Neuronal stem cell (in vitro differentiated cells): ENCODE results near the gene CD83.

ENCODE experiments used
- DNase-seq: peaks from one replicate; pipeline ENCODE4 v3.0.0-alpha.2; 2013; ENCODE audit warnings: low spot score
- H2AFZ ChIP-seq: one replicate; pipeline ENCODE4 v1.6.1; 2013; ENCODE audit warnings: mild to moderate bottlenecking, low read length, inconsistent platforms
- H2AK5ac ChIP-seq: 2 replicates; pipeline ENCODE4 v1.6.1; 2013; ENCODE audit warnings: low read depth, mild to moderate bottlenecking, inconsistent platforms, low read length, moderate library complexity, mixed read lengths
- H2BK120ac ChIP-seq: 2 replicates; pipeline ENCODE4 v1.6.1; 2013; ENCODE audit warnings: low read depth, mild to moderate bottlenecking, inconsistent platforms, low read length, moderate library complexity, mixed read lengths
- H2BK12ac ChIP-seq: one replicate; pipeline ENCODE4 v1.6.1; 2013; ENCODE audit warnings: low read length, inconsistent platforms
- H2BK15ac ChIP-seq: 2 replicates; pipeline ENCODE4 v1.6.1; 2013; ENCODE audit warnings: mild to moderate bottlenecking, low read length, inconsistent platforms, mixed read lengths
- H2BK5ac ChIP-seq: one replicate; pipeline ENCODE4 v1.6.1; 2013; ENCODE audit warnings: inconsistent platforms, mild to moderate bottlenecking, low read length, moderate library complexity
- H3K14ac ChIP-seq: one replicate; pipeline ENCODE4 v1.6.1; 2013; ENCODE audit warnings: low read length, inconsistent platforms
- H3K18ac ChIP-seq: 2 replicates; pipeline ENCODE4 v1.6.1; 2013; ENCODE audit warnings: low read length, inconsistent platforms
- H3K23ac ChIP-seq: 2 replicates; pipeline ENCODE4 v1.6.1; 2013; ENCODE audit warnings: low read depth, mild to moderate bottlenecking, mixed read lengths, low read length, inconsistent platforms; ENCODE audit not compliant: poor library complexity
- H3K27ac ChIP-seq: replicated peaks from 3 replicates; pipeline ENCODE4 v1.5.1; 2013; ENCODE audit warnings: low read length, inconsistent platforms
- H3K27me3 ChIP-seq, 3 experiments: 2 replicates each; pipeline ENCODE4 v1.6.1; 2013; ENCODE audit warnings: low read length in 3 of 3, mild to moderate bottlenecking in 2 of 3, inconsistent platforms in 1 of 3, low read depth in 1 of 3, mixed read lengths in 1 of 3, moderate library complexity in 1 of 3; ENCODE audit not compliant: control insufficient read depth in 3 of 3, insufficient read depth in 3 of 3
- H3K36me3 ChIP-seq, 2 donors: replicated peaks in 1 of 2; 2 replicates each; pipeline ENCODE4 v1.6.1; 2013; ENCODE audit warnings: low read length in 2 of 2; ENCODE audit not compliant: control insufficient read depth in 2 of 2, insufficient read depth in 2 of 2
- H3K4ac ChIP-seq: 2 replicates; pipeline ENCODE4 v1.6.1; 2013; ENCODE audit warnings: inconsistent platforms, mild to moderate bottlenecking, low read length, moderate library complexity
- H3K4me1 ChIP-seq, 2 donors: 1 replicate in 1 of 2; 2 replicates in 1 of 2; pipeline ENCODE4 v1.6.1; 2013; ENCODE audit warnings: low read length in 2 of 2, low read depth in 1 of 2; ENCODE audit not compliant: control insufficient read depth in 2 of 2, insufficient read depth in 1 of 2
- H3K4me2 ChIP-seq: one replicate; pipeline ENCODE4 v1.6.1; 2013; ENCODE audit warnings: mild to moderate bottlenecking, low read length, inconsistent platforms; ENCODE audit not compliant: insufficient read depth, poor library complexity, severe bottlenecking
- H3K4me3 ChIP-seq, 2 donors: 2 replicates each; pipeline ENCODE4 v1.5.1; 2013; ENCODE audit warnings: low read length in 2 of 2, mild to moderate bottlenecking in 2 of 2, inconsistent platforms in 1 of 2, moderate library complexity in 1 of 2
- H3K79me1 ChIP-seq: one replicate; pipeline ENCODE4 v1.6.1; 2013; ENCODE audit warnings: low read depth, mild to moderate bottlenecking, inconsistent platforms, low read length, moderate library complexity
- H3K9ac ChIP-seq: one replicate; pipeline ENCODE4 v1.6.1; 2013; ENCODE audit warnings: mild to moderate bottlenecking, low read depth, low read length, inconsistent platforms; ENCODE audit not compliant: poor library complexity
- H3K9me3 ChIP-seq, 2 donors: replicated peaks in 1 of 2; 2 replicates each; pipeline versions ENCODE3 to v1.6.1; 2013; ENCODE audit warnings: low read length in 2 of 2, mild to moderate bottlenecking in 2 of 2, inconsistent platforms in 1 of 2, low read depth in 1 of 2, mixed read lengths in 1 of 2, moderate library complexity in 1 of 2; ENCODE audit not compliant: control insufficient read depth in 2 of 2, insufficient read depth in 1 of 2
- H4K8ac ChIP-seq: one replicate; pipeline ENCODE4 v1.6.1; 2013; ENCODE audit warnings: low read depth, mild to moderate bottlenecking, inconsistent platforms, low read length, moderate library complexity
- H4K91ac ChIP-seq: one replicate; pipeline ENCODE4 v1.6.1; 2013; ENCODE audit warnings: low read length, low read depth, mild to moderate bottlenecking, inconsistent platforms; ENCODE audit not compliant: poor library complexity
- WGBS, 2 donors: extraction: QIAGEN DNeasy Blood & Tissue Kit; methylation state at CpG; one replicate each; pipeline ENCODE4 v1.1.7; 2013; ENCODE audit warnings: missing lambda C conversion rate in 2 of 2, mixed read lengths in 1 of 2; ENCODE audit not compliant: insufficient read length in 2 of 2, insufficient replicate concordance in 1 of 2; ENCODE audit errors: extremely low coverage in 2 of 2; 5-methylcytosine and 5-hydroxymethylcytosine counted together

The CD83 gene

DNA sequence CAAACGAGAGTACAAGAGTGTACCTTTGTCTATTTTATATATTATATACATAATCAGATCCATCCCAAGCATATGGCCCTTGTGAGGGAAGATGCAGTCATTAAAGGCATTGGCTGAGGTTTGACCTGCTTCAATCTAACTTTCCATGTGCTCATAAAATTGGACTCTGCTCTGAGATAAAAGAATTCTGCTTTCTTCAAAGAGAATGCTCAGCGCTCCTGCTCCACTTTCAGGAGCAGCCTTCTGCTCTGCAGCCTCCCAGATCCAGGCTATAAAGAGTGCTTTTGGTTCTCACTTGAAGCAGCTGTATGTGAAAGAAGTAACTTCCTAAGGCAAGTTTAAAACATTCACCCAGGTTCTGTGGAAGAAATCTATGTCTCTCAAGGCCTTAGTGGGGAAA, 45.3 kb downstream of the CD83 start:
- Histone ChIP-seq H3K79me1 (no peaks in the 10 kb centered on the region), H3K27ac (no peak overlapping the region), H2BK5ac (no peak overlapping the region), H2AFZ (no peak overlapping the region), H3K36me3 (no peaks in the 10 kb centered on the region), H3K4me3 (no peak overlapping the region), H3K14ac (no peak overlapping the region), H3K18ac (no peak overlapping the region), H2BK15ac (no peak overlapping the region), H4K91ac (no peak overlapping the region), H2BK12ac (no peak overlapping the region), H3K4ac (no peak overlapping the region), H3K9me3 (peaks cover 0 to 4% of the 10 kb centered on the region in 2 donors), H3K9ac (no peak overlapping the region), H3K4me1 (no peaks in the 10 kb centered on the region), H4K8ac (no peak overlapping the region), H3K4me2 (no peak overlapping the region), H3K27me3 (peaks cover 0 to 7% (median 0%) of the 10 kb centered on the region in 3 experiments), H2BK120ac (no peak overlapping the region), H3K23ac (no peak overlapping the region), H2AK5ac (no peak overlapping the region)
- DNase-seq: no peak
- no CpG with 5 or more reads among the region's 2 CpGs for WGBS, 2 donors

GRCh38 chr6:14165091-14165490, 47.5 kb downstream of the CD83 start:
- Histone ChIP-seq H2BK12ac (no peak overlapping the region), H2BK15ac (no peak overlapping the region), H3K27me3 (peaks cover 0 to 7% (median 0%) of the 10 kb centered on the region in 3 experiments), H3K4me1 (no peaks in the 10 kb centered on the region), H3K14ac (no peak overlapping the region), H3K9me3 (peaks cover 6% of the 10 kb centered on the region in 2 donors), H4K8ac (no peak overlapping the region), H3K36me3 (no peaks in the 10 kb centered on the region), H3K4me3 (no peak overlapping the region), H2AFZ (no peak overlapping the region), H2BK120ac (no peak overlapping the region), H3K79me1 (no peaks in the 10 kb centered on the region), H3K23ac (no peak overlapping the region), H4K91ac (no peak overlapping the region), H3K18ac (no peak overlapping the region), H2AK5ac (no peak overlapping the region), H3K4ac (no peak overlapping the region), H2BK5ac (no peak overlapping the region), H3K27ac (no peak overlapping the region), H3K4me2 (no peak overlapping the region), H3K9ac (no peak overlapping the region)
- no peak for DNase-seq
- WGBS, 2 donors: no CpG with 5 or more reads among the region's 2 CpGs

DNA sequence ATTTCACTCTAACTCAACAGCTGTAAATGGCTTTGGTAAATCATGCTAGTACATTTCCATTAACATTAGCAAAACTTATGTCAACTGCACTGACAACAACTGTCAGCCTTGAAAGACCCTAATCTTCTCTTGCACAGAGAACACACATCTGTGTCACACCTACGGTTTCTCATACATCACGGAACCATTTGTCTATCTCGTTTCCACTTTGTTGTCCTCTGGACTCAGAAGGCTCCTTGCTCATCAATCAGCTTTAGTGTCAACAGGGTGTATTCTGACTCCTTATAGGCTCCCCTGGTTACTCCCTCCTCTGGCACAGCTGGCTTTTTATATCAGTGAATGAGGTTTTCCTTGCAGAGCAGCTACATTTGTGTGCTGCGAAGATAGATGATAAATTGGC, 49.3 kb downstream of the CD83 start:
- H3K9ac ChIP-seq: no peak overlapping the region
- H2BK5ac ChIP-seq: no peak overlapping the region
- no peak overlapping the region for H2AFZ ChIP-seq
- H3K18ac ChIP-seq: no peak overlapping the region
- H2BK12ac ChIP-seq: no peak overlapping the region
- WGBS, 2 donors: no CpG with 5 or more reads among the region's 4 CpGs
- H3K14ac ChIP-seq: no peak overlapping the region
- no peak overlapping the region for H3K4ac ChIP-seq
- H4K8ac ChIP-seq: no peak overlapping the region
- H3K27me3 ChIP-seq: peaks cover 0 to 7% (median 0%) of the 10 kb centered on the region in 3 experiments
- H2BK120ac ChIP-seq: no peak overlapping the region
- H3K4me3 ChIP-seq: no peak overlapping the region
- H3K9me3 ChIP-seq: peaks cover 6 to 9% of the 10 kb centered on the region in 2 donors
- H2AK5ac ChIP-seq: no peak overlapping the region
- H3K36me3 ChIP-seq: no peaks in the 10 kb centered on the region
- no peak overlapping the region for H3K4me2 ChIP-seq
- H2BK15ac ChIP-seq: no peak overlapping the region
- H3K4me1 ChIP-seq: no peaks in the 10 kb centered on the region
- DNase-seq: no peak
- no peak overlapping the region for H3K27ac ChIP-seq
- no peaks in the 10 kb centered on the region for H3K79me1 ChIP-seq
- no peak overlapping the region for H3K23ac ChIP-seq
- no peak overlapping the region for H4K91ac ChIP-seq

DNA sequence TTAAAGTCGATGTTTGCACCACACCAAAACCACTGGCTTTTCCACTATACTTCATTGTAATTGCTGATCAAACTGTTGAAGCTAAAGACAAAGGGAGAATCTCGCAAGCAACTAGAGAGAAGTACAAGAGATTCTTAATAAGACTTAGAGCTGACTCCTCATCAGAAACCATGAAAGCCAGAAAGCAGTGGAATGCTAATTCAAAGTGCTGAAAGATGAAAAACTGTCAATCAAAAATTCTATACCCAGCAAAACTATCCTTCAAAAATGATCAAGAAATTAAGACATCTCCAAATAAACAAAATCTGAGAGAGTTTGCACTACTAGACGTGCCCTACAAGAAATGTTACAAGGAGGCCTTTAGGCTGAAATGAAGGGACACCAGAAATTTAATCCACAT, 52.6 kb downstream of the CD83 start:
- Histone ChIP-seq H3K9me3 (peaks cover 6 to 13% of the 10 kb centered on the region in 2 donors), H3K23ac (no peak overlapping the region), H3K4ac (no peak overlapping the region), H2BK15ac (no peak overlapping the region), H3K27ac (no peak overlapping the region), H2BK5ac (no peak overlapping the region), H3K9ac (no peak overlapping the region), H4K91ac (no peak overlapping the region), H4K8ac (no peak overlapping the region), H3K36me3 (no peaks in the 10 kb centered on the region), H2BK12ac (no peak overlapping the region), H3K4me2 (no peak overlapping the region), H3K27me3 (peaks cover 0 to 11% (median 0%) of the 10 kb centered on the region in 3 experiments), H3K79me1 (no peaks in the 10 kb centered on the region), H3K18ac (no peak overlapping the region), H3K14ac (no peak overlapping the region), H2AK5ac (no peak overlapping the region), H3K4me3 (no peak overlapping the region), H3K4me1 (no peaks in the 10 kb centered on the region), H2BK120ac (no peak overlapping the region), H2AFZ (no peak overlapping the region)
- no peak for DNase-seq
- WGBS, 2 donors: no CpG with 5 or more reads among the region's 3 CpGs
